A673 (cell line): ENCODE data around the gene YIPF6.

ENCODE experiments used
- EZH2 ChIP-seq: fragments of 200-600 bp; sonication (generic); IDR thresholded peaks from 2 replicates; pipeline ENCODE4 v1.6.1; 2017; ENCODE audit warnings: borderline replicate concordance, low read depth, mild to moderate bottlenecking, mixed read lengths, antibody characterized with exemption, low read length; ENCODE audit not compliant: poor library complexity, severe bottlenecking
- TF ChIP-seq, protein P1 (sequence below): fragments of 300-800, 200-600 bp; sonication (generic); conservative IDR thresholded peaks from 2 replicates; pipeline ENCODE4 v1.5.1; 2017; ENCODE audit warnings: low read depth, mild to moderate bottlenecking, antibody characterized with exemption, low read length, moderate library complexity, mixed read lengths

DNA sequence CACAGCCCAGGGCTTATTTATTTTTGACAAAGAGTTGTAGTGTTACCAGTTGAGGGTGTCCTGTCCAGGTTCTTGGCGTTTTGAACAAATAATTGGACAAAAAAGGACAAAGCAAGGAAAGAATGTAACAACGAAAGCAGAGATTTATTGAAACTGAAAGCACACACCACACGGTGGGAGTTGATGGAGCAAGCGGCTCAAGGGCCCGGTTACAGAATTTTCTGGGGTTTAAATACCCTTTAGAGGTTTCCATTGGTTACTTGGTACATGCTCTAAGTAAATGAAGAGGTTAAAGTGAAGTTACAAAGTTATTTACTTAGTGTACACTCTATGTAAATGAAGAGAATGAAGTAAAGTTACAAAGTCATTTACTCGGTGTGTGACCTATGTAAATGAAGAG lies 37.8 kb upstream of the YIPF6 start:
- TF ChIP-seq, protein P1, sequence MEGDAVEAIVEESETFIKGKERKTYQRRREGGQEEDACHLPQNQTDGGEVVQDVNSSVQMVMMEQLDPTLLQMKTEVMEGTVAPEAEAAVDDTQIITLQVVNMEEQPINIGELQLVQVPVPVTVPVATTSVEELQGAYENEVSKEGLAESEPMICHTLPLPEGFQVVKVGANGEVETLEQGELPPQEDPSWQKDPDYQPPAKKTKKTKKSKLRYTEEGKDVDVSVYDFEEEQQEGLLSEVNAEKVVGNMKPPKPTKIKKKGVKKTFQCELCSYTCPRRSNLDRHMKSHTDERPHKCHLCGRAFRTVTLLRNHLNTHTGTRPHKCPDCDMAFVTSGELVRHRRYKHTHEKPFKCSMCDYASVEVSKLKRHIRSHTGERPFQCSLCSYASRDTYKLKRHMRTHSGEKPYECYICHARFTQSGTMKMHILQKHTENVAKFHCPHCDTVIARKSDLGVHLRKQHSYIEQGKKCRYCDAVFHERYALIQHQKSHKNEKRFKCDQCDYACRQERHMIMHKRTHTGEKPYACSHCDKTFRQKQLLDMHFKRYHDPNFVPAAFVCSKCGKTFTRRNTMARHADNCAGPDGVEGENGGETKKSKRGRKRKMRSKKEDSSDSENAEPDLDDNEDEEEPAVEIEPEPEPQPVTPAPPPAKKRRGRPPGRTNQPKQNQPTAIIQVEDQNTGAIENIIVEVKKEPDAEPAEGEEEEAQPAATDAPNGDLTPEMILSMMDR, result no peak
- TF ChIP-seq EZH2, result no peak
